SK-N-SH (cell line): ENCODE data around the gene GADL1.

ENCODE experiments used
- EP300 ChIP-seq, 2 experiments: IDR thresholded peaks; 2 replicates each; pipeline versions ENCODE4 v1.4.0 to v1.6.1; 2012; ENCODE audit warnings: borderline replicate concordance in 1 of 2, low read depth in 1 of 2, low read length in 1 of 2
- EZH2phosphoT487 ChIP-seq: fragments of 200-600 bp; sonication (generic); IDR thresholded peaks from 2 replicates; pipeline ENCODE4 v1.6.1; 2017; ENCODE audit warnings: low read depth, mixed run types, mild to moderate bottlenecking, antibody characterized with exemption, moderate library complexity, borderline replicate concordance
- GABPA ChIP-seq: IDR thresholded peaks from 2 replicates; pipeline ENCODE4 v1.4.0; 2012; ENCODE audit warnings: low read depth, mild to moderate bottlenecking
- NFIC ChIP-seq: IDR thresholded peaks from 2 replicates; pipeline ENCODE4 v1.4.0; 2012; ENCODE audit warnings: borderline replicate concordance
- POLR2AphosphoS5 ChIP-seq: IDR thresholded peaks from 2 replicates; pipeline ENCODE4 v1.6.1; 2012; ENCODE audit warnings: low read depth, low read length
- RAD21 ChIP-seq: IDR thresholded peaks from 2 replicates; pipeline ENCODE4 v1.6.1; 2012; ENCODE audit warnings: mild to moderate bottlenecking, low read length
- SMC3 ChIP-seq: IDR thresholded peaks from 2 replicates; pipeline ENCODE4 v1.6.1; 2012; ENCODE audit warnings: low read depth, low read length, improper control_type of control experiment
- TCF12 ChIP-seq: IDR thresholded peaks from 2 replicates; pipeline ENCODE4 v1.4.0; 2012
- TF ChIP-seq, protein P1 (sequence below): IDR thresholded peaks from 2 replicates; pipeline ENCODE4 v1.4.0; 2012; ENCODE audit warnings: low read depth
- TF ChIP-seq, protein P2 (sequence below): fragments of 200-600 bp; sonication (generic); IDR thresholded peaks from 2 replicates; pipeline ENCODE4 v1.6.1; 2017; ENCODE audit warnings: antibody characterized with exemption, mild to moderate bottlenecking, moderate library complexity
- TF ChIP-seq, protein P3 (sequence below): fragments of 150-350 bp; IDR thresholded peaks from 2 replicates; pipeline ENCODE4 v1.6.1; 2016; ENCODE audit warnings: mild to moderate bottlenecking, low read depth, low read length

DNA sequence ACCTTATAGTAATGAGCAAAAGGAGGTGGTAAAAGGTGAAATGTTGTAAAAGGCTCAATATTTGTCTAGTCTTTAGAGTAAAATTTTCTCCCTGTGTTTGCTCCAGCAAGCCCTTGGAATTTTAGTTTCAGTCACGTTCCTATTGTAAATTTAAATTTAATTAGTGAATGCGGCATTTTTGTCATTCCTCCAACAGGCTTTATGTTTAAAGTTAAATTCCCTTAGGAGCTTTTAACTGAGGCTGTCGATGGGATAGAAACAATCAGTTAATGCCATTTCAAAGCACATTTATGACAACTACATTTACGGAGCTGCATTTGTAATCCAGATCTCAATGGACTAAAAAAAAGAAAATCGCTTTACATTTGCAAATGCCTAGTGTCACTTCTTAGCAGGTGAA lies 868 bp upstream of the GADL1 start:
- TF ChIP-seq POLR2AphosphoS5 (no peak), SMC3 (no peak), EZH2phosphoT487 (no peak), NFIC (no peak), TCF12 (no peak), GABPA (no peak), EP300 (IDR thresholded peaks at IDR 0.05; ENCODE audit: borderline replicate concordance in 1 of 2, low read depth in 1 of 2, low read length in 1 of 2) (no peak), RAD21 (no peak)
- TF ChIP-seq, protein P1, sequence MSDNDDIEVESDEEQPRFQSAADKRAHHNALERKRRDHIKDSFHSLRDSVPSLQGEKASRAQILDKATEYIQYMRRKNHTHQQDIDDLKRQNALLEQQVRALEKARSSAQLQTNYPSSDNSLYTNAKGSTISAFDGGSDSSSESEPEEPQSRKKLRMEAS: no peak
- TF ChIP-seq, protein P2, sequence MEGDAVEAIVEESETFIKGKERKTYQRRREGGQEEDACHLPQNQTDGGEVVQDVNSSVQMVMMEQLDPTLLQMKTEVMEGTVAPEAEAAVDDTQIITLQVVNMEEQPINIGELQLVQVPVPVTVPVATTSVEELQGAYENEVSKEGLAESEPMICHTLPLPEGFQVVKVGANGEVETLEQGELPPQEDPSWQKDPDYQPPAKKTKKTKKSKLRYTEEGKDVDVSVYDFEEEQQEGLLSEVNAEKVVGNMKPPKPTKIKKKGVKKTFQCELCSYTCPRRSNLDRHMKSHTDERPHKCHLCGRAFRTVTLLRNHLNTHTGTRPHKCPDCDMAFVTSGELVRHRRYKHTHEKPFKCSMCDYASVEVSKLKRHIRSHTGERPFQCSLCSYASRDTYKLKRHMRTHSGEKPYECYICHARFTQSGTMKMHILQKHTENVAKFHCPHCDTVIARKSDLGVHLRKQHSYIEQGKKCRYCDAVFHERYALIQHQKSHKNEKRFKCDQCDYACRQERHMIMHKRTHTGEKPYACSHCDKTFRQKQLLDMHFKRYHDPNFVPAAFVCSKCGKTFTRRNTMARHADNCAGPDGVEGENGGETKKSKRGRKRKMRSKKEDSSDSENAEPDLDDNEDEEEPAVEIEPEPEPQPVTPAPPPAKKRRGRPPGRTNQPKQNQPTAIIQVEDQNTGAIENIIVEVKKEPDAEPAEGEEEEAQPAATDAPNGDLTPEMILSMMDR: no peak
- TF ChIP-seq, protein P3, sequence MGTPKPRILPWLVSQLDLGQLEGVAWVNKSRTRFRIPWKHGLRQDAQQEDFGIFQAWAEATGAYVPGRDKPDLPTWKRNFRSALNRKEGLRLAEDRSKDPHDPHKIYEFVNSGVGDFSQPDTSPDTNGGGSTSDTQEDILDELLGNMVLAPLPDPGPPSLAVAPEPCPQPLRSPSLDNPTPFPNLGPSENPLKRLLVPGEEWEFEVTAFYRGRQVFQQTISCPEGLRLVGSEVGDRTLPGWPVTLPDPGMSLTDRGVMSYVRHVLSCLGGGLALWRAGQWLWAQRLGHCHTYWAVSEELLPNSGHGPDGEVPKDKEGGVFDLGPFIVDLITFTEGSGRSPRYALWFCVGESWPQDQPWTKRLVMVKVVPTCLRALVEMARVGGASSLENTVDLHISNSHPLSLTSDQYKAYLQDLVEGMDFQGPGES: no peak
